WI38 (cell line): ENCODE measurements around the gene NCR3LG1.

ENCODE experiments used
- H3K4me3 ChIP-seq: 2 replicates; pipeline ENCODE4 v1.5.1; 2011; ENCODE audit warnings: low read depth, mild to moderate bottlenecking, control low read depth, low read length
- TF ChIP-seq, protein P1 (sequence below): IDR thresholded peaks from 2 replicates; pipeline ENCODE4 v1.5.1; 2012; ENCODE audit warnings: low read depth, mild to moderate bottlenecking, control low read depth, low read length

NCR3LG1 gene

DNA sequence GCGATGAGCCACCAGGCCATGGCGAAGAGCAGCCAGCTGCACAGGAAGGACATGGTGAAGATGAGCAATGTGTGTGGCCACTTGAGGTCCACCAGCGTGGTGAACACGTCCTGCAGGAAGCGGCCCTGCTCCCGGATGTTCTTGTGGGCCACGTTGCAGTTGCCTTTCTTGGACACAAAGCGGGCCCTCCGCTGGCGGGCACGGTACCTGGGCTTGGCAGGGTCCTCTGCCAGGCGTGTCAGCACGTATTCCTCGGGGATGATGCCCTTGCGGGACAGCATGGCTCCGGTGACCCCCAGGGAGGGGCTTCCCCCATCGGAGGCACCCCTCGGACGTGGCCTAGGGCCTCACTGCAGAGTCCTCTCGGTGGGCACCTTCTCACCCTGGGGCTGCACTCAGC, 36.2 kb downstream of the NCR3LG1 start:
- TF ChIP-seq, protein P1, sequence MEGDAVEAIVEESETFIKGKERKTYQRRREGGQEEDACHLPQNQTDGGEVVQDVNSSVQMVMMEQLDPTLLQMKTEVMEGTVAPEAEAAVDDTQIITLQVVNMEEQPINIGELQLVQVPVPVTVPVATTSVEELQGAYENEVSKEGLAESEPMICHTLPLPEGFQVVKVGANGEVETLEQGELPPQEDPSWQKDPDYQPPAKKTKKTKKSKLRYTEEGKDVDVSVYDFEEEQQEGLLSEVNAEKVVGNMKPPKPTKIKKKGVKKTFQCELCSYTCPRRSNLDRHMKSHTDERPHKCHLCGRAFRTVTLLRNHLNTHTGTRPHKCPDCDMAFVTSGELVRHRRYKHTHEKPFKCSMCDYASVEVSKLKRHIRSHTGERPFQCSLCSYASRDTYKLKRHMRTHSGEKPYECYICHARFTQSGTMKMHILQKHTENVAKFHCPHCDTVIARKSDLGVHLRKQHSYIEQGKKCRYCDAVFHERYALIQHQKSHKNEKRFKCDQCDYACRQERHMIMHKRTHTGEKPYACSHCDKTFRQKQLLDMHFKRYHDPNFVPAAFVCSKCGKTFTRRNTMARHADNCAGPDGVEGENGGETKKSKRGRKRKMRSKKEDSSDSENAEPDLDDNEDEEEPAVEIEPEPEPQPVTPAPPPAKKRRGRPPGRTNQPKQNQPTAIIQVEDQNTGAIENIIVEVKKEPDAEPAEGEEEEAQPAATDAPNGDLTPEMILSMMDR, result no peak

DNA sequence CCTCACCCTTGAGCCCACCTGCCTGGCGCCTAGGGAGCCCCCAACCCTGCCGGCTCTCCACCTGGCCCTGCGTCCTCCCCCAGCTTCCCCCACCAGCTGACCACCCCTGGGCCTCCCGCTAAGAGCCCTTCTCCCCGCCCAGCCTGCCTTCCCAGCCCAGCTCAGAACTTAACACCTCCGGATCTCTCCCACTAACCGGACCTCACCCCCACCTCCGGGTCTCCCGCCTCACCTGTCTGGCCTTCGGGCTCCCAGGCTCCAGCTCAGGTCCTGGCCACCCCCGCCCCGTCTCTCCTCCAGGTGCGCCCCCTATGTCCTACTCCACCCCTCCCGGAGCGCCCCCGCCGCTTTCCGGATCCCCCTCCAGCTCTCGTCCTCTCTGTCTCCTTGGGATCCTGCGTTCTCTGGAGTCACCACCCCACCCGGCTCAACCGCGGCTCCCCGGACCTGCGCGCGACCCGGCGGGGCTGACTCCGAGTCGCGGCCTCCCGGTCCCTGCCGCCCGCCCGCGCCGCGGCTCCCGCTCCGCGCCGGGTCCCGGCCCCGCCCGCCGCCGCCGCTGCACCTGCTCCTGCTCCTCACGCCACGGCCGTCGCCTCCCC, 37.1 kb downstream of the NCR3LG1 start, which contains the start of gene KCNJ11:
Gene KCNJ11 (minus strand): TSS at position 51 of the 602 bp plus-strand sequence. CDS start 568 bp downstream, outside the sequence.
- TF ChIP-seq, protein P1, result no peak

More for the DNA sequence above, 36.2 kb downstream of the NCR3LG1 start:
- H3K4me3 ChIP-seq, result no peak overlapping the region

DNA sequence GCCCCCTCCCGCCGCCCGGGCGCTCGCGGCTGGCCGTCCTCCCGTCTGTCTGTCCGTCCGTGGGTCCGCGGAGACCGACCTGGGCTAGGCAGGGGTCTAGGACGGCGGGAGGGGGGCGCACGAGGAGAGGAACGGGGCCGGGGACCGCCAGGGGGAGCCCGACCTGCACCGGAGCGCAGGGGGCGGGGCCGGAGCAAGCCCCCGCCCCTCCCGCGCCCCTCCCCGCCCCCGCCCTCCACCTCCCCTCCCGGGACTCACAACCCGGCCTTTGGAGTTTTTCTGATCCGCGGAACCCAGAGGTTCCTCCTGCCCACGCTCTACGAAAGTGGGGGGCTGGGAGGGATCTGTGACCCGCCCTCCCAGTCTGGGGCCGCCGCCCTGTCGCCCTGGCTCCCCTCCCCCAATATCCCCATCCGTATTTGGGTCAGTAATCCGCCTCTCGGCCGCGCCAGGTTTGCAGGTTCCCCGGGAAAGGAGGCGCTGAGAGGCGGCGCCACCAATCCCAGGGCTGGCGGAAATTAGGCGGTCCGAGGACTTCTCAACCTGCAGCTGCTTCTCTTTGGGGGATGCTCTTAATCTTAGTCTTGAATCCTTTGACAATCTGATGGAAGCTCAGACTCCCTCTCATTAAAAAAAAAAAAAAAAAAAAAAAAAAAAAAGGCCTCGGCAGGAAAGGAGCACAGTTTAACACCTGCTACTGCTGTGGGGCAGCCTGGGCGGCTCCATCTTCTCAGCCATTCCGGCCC, 37.8 kb downstream of the NCR3LG1 start:
- peak overlapping the region; percentile 49 for H3K4me3 ChIP-seq
- TF ChIP-seq, protein P1, result peak; percentile 26

More for the DNA sequence above, 37.1 kb downstream of the NCR3LG1 start, which contains the start of gene KCNJ11:
- H3K4me3 ChIP-seq, result peak within 1 kb of the TSS; percentile 49

DNA sequence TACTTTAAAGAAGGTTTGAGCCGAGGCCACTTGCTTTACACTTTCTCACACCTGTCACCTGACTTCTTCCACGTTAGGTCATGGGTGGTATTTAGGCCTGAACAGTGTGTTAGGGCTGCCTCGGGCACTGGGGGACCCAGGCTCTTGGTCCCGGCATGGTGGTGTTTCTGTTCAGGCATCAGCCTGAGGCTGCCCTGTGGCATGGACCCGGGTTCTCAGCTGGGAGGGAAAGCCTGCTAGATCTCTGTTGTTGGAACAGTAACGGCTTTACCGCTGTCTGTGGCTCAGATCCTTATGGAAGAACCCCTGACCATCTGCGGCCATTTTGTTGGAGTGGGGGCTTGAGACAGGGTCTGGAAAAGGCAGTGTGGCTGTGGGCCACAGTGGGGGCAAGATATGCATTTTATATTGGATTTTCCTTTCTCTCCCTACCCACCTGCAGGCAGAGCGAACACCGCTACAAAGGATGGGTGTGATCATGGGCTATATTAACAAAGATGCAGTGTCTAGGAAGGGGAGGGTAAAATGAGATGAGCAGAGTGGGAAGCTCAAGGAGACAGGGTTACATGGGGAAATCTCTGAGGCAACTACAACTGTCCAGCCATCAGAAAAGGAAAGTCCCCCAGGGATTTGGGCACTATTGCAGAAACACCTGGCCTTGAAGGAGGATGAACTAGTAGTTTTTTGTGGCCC, 38.5 kb downstream of the NCR3LG1 start:
- TF ChIP-seq, protein P1, result no peak
- no peak overlapping the region for H3K4me3 ChIP-seq

DNA sequence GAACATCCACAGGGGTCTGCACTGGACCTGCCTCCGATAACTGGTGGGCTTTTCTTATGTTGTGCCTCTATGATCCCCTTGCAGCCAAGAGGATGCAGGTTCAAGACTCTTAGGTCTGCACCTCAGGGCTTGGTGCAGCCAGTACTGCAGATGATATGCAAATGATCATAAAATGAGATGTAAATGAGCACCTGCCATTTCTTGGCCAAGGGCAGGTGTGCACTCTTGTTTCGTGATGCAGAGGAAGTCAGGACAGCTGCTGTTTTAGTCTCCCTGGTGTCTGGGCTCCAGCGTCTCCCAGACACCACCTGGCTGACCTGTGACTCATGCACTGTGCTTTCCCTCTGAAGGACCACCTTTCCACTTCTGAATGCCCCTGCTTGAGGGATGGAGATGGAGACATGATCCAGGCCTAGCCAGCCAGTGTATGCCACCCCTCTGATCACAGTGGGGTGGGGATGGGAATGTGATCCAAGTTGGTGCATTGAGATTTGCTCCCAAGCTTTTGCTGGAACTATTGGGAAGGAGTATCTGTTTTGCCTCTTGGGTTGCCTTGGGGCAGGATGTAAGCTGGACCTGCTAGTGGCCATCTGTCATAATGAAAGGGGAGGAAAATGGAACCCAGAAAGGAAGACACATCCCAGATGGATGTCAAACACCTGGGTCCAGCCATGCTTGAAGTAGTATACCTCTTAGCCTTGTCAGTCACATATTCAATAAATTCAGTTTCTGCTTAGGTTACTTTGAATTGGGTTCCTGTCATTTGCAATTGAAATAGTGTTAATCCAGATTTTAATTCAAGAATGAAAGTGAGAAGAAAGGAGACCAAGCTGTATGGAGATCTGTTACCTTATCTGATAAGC, 40.1 kb downstream of the NCR3LG1 start:
- TF ChIP-seq, protein P1, result no peak
- no peak overlapping the region for H3K4me3 ChIP-seq

DNA sequence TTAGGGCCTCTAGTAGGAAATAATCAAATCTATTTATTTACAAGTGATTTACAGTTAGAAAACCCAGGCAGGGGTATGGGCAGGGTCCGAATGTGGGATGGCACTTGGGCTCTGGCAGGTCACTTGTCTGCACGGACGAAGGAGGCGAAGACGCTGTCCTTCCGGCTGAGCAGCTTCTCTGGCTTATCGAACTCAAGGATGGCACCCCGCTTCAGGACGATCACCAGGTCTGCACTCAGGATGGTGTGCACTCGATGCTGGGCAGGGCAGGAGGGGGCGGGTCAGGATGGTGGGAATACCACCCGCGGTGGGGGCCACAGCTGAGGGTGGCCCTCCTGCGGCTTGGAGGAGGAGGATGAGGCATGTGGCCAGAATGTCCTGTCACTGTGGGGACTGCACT, 41.3 kb downstream of the NCR3LG1 start:
- no peak overlapping the region for H3K4me3 ChIP-seq
- TF ChIP-seq, protein P1, result no peak
